HG02970 (cell line): ENCODE data around the gene ZNF775.

Experiments
- ATAC-seq: cut with Tn5 transposase; IDR thresholded peaks from one replicate; pipeline ENCODE4 v1.9.1; 2021; ENCODE audit warnings: mild to moderate bottlenecking, moderate library complexity, moderate number of reproducible peaks; ENCODE audit not compliant: unreplicated experiment, low FRiP score

The ZNF775 gene

DNA sequence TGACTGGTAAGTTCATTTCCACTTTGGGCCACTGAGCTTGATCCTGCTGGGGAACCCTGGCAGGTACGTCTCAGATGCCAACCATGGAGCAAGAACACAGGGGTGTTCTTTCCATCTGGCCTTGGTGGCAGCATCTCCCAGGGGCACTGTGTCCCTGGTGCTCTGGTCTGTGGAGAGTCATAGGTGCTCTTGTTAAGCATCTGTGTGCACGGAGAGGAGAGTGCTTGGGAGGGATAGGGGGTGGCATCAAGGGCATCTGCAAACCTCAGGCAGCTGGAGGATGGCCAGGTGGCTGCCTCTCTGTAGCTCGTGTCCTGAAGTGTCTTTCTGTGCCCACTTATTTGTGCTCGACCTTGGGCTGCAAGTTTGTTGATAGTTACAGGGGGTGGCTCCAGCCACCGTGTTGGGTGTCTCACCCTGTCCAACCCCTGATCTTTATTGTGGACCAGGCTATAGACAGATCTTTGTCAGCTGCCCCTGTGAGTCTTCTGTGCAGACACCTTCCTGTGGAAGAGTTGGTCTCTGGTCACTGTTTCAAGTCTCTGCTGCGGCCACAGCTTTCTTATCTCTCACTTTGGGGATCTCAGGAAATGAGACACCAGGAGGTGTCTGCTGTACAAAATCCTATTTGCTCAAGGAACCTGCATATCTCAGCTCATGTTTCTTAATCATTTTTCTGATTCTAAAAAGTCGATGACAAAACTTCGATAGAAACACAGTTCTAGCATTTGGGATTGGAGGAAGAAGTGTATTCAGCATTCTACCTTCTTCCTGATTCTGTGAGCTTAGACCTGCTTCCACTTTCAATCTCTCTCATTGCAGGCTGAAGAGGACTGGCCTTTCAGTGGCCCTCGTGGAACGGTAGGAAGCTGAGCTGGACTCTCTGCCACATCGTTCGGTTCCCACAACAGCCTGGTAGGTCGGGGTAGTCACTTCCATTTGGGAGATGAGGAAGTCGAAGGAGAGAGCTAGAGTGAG is 54.1 kb downstream of the ZNF775 start:
- no peak for ATAC-seq

DNA sequence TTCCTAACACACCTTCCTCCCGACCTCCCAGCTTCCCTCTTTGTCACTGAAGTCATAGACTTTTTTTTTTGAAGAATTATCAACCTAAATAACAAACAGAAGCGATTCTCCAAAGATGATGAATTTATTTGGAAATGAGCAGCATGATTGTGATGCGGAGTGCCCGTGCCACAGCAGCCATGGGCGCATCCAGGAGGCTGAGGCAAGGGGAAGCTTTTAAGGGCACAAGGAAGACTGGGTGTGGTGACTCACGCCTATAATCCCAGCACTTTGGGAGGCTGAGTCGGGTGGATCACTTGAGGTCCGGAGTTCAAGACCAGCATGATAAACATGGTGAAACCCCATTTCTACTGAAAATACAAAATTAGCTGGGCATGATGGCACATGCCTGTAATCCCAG is 55.1 kb downstream of the ZNF775 start:
- no peak for ATAC-seq

DNA sequence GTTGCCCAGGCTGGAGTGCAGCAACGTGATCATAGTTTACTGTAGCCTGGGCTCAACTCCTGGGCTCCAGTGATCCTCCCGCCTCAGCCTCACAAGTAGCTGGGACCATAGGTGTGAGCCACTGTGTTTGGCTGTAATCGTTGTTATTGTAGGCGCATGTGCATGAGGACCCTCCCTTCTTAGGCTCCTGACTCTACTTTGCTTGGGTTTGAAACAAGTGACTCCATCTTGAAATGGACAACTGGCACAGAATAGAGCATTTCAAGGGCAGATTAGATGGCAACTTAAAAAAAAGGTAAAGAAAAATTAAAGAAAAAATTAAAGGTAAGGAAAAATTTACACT is 55.9 kb downstream of the ZNF775 start:
- no peak for ATAC-seq

DNA sequence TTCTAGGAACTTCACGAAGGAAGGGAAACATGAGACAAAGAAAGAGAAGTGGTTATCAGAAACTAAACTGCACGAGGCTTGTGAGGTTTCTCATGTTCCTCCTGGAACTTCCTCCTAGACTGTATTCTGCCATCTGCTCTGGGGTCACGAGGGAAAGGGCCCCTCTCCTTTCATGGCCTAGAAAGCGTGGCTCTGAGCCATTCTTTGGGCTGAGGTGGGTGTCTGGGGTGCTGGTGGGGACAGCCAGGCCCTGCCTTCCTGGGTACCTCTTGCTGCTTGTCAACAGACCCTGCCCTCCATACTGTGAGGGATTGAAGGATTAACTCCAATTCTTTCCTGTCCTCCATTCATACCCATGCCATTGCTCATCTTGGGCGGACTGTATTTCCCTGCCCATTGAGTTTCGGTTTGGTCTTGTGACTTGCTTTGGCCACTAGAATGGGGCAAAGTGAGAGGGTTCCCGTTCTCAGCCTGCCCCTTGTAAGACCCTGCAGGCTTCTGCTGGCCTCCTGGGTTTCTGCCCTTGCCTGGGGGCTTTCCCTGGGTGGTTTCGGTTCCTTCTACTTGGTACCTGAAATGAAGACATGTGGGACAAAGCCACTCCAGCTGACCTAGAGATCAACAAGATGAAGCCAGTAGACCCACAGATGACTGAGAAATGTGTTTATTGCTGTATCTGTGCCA is 56.4 kb downstream of the ZNF775 start:
- ATAC-seq, result peak; percentile 93

GRCh38 chr7:150439967-150440366 is 60.8 kb downstream of the ZNF775 start:
- ATAC-seq, result no peak

DNA sequence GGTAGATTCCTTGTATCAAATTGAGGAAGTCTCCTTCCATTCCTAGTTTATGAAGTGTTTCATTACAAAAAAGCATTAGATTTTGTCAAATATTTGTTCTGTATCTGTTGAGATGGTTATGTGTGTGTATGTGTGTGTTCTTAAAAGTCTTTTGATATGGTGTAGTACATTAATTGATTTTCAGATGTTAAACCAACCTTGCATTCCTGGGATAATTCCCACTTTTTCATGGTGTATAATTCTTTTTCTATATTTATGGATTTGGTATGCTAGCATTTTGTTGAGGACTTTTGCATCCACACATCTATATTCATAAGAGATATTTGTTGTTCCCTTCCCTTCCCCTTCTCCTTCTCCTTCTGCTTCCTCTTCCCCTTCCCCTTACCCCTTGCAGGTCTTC is 62.4 kb downstream of the ZNF775 start:
- no peak for ATAC-seq

DNA sequence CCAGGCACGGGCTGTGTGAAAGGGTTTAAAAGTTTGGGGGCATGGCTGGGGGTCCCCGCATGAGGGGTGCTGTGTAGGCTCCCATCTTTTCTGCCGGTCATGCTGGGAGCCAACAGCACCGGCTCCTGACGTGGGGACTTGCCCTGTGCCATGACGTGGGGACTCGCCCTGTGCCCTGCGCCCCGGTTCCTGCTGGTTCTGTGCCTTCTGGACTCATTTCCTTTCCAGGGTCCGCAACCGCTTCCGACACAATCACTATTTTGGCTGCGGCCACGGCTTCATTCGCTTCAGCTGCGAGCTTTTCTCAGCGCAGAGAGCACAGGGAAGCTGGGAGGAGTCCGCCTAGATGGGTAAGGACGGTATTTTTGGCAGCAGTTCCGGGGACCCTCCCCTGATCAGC is 63.7 kb downstream of the ZNF775 start:
- ATAC-seq, result no peak

DNA sequence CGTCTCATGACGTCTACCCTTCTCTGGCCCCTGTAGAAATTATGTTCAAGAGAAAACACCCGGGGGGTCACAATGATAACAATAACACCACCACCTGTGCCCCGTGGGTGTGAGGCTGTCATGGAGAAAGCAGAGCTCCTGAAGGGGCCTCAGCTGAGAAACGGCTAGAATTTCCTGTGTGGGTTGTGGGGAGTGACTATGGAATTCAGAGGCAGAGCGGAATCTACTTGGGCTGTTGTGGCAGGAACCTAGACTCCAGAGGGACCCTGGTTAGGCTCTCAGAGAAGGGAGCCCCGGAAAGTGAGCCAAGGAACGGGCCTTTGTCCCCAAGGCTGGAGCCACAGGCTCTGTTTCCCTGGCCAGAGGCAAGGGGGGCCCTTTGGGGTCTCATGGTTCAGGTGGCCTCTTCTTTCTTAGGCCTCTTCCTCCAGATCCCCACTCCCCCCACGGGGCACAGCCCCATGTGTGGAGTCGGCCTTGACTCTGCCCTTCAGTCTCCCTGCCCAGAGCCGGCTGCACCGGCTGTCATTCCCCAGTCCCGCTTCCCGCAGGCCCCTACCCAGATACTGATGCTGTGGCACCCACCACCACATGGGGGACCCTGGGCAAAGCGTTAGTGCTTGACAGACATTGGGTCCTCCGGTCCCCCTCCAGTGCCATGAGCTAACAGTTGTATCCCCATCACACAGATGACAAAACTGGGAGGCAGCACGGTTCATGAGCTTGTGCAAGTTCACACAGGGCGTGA is 64.8 kb downstream of the ZNF775 start:
- no peak for ATAC-seq

DNA sequence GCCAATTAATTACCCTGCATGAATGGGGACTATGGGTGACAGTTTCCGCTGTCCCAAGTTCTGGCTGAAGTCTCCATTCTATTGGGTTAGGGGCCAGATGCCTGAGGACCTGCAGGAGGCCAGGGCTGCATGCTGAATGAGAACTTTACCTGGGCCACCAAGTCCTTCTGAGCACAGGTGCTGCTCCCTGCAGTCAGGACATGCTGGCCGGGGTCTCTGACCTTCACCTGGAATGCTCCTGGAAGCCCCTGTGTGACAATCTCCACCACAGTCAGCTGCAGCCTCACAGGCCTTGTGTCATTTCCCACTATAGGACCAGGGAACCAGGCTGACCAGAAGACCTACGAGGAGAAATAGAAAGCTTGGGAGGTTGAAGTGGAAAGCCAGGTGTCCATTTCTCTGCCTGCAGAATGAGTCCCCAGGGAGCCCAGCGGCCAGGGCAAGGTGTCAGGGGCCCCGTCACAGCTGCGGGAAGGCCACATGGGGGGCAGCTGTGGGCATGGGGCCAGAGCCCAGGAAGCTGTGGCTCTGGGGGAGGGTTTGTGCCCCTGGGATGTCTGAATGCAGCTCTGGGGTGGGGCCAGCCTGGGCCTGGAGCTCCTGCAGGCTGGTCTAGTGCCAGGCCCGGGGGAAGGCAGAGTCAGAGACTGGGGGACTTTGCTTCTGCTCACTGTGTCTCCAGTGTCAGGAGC is 65.7 kb downstream of the ZNF775 start:
- no peak for ATAC-seq

DNA sequence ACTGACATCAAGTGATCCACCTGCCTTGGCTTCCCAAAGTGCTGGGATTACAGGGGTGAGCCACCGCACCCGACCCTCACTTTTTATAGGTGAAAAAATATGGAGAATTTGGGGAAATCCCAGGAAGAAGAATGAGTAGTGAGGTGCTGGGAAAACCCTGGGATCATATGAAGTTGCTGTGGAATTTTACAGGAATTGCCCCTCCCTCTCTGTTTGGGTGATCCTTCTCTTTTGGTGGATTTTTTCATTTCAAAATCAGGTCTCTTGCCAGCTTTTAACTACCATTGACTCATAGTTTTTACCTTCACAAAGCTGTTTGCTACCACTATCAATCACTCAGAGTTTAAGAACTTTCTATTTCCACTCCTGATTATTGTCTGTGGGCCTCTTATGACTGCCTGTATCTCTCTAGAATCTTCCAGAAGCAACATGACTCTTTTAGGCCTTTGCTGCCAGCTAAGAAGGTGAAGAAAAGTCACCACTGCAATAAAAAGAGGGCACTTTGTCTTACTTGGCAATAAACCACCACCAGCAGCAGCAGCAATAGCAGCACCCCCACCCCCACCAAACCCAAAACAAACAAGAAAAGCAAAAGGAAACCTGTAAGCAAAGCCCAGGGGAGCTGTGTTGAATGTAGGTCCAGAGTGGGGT is 67.3 kb downstream of the ZNF775 start:
- ATAC-seq, result no peak
